ENCODE results near the gene MGRN1.

MGRN1 gene

GRCh38 chr16:4606354-4606753 lies 18.3 kb upstream of the MGRN1 start:
- DNase-seq = no peak

DNA sequence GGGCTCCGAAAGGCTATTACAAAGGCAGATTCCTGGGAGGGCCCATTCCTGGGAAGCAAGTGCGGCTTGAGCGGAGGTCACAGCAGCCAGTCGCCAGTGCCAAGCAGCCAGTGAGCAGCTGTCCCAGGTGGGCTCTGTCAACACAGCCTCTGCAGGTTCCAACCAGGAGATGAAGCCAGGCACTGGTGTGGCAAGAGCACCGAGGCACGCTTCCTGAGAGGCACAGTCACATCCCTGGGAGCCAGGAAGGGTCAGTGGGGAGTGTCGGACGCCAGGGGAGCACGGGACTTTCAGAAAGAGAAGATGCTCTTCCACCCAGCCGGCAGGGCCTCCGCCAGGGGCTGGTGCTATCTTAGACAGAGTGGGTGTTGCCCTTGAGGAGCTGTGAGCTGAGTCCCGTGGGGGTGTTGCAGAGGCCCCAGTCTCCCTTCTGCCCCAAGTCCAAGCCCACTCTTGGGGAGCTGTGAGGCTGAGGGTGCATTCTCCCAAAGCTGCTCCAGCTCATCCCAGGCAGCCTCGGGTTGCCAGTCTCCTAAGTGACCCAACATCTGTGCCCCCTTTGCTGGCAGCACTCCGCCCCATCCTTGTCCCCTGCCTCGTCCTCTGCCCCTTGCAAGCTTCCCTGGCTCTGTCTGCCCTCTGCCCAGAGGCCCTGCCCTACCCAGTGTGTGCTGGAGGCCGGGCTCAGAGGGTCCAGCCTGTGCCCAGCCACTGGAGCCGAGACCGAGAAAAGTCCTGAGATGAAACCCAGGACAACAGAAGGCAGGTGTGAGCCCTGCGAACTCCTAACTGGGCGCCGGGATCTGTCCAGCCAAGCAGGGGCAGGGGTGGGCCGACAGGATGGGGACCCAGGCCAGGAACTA lies 16.6 kb upstream of the MGRN1 start:
- DNase-seq = no peak

DNA sequence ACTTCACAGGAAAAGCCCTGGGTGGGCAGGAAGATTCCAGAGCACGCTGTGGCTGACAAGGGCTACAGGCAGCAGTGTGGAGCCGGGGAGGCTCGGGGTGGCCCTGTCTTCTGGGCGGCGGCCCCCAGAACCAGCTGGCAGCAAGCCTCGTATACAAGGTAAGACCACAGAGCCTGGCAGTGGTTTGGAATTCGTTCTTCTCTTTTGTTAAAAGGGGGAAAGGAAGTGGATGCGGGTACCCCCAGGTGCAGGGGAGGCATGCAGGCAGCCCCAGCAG lies 16.0 kb upstream of the MGRN1 start:
- no peak for DNase-seq

- DNase-seq = no peak
Measured at GRCh38 chr16:4609200-4610010, 15.2 kb upstream of the MGRN1 start.

- no peak for DNase-seq
Measured at GRCh38 chr16:4610011-4611005, 14.3 kb upstream of the MGRN1 start.

GRCh38 chr16:4611337-4612021 lies 13.1 kb upstream of the MGRN1 start:
- DNase-seq = no peak

DNA sequence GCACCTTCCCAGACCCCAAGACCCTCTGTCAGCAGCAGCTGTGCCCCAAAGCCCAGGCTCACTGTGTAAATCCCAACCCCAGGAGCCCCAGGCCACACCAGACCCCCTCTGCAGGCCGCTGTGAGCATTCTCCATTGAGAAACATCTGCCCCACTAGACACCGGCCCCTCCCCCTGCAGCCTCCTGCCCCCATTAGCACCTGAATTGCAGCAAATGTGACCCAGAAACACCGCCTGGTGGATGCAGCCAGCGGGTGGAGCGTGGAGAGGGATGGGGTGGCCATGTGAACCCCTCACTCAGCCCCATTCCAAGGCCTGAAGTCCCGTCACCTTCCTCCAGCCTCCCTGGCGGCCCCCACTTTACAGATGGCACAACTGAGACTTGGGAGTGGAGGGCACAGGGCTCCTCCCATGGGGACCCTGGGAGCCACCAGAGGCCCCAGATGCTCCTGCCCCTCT lies 12.1 kb upstream of the MGRN1 start:
- no peak for DNase-seq

DNA sequence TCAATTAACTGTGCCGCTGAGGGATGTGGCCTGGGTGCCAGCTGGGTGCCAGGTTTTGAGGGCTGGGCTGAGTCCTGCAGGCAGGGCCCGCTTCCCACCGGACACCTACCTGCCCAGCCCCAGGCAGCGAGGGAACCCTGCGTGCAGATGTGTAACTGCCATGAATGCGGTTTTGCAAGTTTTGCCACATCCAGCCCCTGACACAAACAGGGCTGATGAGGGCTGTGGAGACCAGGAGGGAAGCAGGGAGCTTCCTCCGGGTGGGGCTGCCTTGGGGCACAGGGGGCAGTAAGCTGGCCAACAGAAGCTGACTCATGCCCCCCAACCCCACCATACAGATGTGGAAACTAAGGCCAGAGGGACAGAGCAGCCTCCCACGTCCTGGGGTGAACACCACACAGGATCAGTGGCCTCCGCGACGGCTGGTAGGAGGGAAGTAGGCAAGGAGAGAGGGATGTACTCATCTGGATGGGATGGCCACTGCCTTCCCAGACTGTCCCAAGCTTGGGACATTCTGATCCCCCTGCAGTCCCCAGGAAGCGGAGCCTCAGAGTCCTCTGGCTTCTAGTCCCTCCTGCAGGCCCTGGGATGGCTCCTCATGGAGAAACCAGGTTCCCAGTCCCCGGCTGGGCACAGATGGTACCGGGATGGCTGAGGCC lies 11.5 kb upstream of the MGRN1 start:
- no peak for DNase-seq

DNA sequence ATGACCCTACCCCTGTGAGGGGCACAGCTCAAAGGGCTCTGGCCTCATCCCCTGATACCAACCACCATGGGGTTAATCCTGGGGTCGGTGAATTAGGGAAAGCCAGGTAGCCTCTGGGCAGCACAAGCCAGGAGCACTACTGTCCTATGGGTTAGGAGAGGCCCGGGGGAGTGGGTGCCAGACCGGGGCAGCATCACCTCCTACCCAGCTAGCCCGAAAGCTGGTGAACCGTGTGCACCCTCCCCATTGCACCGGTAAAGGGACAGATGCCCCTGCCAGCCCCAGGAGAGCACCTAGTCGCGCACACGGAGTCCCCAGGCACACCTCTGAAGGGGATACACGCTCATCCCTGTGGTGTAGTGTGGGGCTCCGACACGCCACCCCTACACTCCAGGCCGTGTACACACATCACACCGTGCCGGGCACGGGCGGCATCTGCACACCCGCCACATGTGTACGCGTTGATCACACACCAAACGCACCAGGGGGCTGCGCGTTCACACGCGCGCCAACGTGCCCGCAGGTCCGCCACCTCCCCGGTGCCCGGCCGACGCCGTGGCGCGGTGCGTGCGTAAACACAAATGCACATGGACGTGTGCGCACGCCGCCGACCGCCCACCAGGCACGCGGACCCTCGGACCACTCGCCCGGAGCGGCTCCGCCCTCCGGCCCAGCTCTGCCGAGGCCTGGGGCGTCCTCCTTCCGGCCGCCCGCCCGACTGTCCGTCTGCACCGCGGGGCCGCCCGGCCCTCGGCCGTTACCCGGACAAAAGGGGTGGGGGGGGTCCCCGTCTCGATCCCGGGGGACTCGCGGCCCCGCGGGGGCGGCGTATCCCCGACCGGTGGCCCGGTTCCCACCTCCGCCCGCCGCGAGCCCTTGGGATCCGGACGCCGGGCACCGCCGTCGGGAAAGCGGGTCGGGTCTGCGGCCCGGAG lies 10.7 kb upstream of the MGRN1 start:
- DNase-seq = peak in 1 of 2 experiments; percentile 43

GRCh38 chr16:4614571-4615383 lies 9.8 kb upstream of the MGRN1 start, which contains the start of gene UBALD1:
UBALD1 (minus strand) TSS chr16:4614888; CDS start chr16:4614797, 91 bp downstream.
- peak; percentile 71 to 88 for DNase-seq

DNA sequence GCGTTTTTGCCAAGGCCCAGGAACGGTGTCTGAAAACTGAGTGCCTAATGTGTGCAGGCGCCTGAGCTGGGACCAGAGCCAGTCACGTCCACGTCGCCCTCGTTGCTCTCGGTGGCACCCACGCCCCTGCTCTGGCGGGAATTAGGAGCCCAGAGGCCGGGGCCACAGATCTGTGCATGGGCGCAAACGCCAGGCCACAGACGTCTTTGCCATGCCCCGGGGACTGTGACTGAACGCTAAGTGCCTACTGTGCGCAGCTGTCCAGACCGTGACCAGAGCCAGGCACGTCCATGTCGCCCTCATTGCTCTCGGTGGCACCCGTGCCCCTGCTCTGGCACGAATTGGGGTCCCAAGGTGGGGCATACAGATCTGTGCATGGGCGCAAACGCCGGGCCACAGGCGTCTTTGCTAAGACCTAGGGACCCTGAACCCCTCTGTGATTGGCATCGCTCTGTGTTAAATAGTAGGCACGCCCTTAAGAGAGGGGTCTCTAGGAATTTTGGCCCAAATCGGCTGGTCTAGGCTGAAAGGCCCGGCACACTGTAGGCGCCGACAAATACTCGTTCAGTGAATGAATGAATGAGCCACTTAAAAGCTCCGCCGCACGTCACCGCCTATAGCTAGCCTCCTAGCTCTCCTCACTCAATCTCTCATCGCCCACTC lies 9.1 kb upstream of the MGRN1 start:
- no peak for DNase-seq

DNA sequence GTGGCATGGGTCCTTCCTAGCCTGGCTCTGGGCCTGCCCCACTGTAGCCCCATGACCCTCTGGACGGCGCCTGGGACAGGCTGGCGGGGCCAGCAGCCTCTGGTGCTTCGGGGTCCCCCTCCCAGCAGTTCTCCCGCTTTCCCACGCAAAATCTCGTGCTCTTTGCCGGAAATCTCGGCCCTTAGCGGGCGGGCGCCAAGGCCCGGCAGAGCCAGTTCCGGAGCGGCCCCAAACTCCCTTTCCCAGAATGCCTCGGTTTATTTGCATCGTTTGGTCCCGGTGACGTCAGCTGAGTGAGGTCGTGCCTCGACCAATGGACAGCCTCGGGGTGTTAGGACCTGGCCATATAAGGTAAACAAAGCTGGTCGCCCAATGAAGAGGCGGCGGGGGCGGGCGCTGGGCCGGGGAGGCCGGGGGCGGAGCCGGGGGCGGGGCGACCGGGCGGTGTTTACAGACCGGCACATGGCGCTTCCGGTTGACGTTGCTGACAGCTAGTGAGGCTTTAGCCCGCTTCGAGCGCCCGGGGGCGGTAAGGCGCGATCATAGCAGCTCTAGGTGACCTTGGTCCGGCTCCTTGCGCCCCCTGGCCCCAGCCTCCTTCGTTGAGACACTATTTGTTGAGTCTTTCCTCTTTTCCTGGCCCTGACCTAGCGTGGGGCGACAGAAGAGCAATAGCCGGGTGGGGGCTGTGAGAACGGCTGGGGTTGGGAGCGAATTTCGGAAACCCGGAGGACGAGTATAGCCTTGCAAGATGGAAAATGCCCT lies 8.4 kb upstream of the MGRN1 start:
- peak; percentile 99 for DNase-seq

GRCh38 chr16:4617880-4618279 lies 6.7 kb upstream of the MGRN1 start:
- no peak for DNase-seq

DNA sequence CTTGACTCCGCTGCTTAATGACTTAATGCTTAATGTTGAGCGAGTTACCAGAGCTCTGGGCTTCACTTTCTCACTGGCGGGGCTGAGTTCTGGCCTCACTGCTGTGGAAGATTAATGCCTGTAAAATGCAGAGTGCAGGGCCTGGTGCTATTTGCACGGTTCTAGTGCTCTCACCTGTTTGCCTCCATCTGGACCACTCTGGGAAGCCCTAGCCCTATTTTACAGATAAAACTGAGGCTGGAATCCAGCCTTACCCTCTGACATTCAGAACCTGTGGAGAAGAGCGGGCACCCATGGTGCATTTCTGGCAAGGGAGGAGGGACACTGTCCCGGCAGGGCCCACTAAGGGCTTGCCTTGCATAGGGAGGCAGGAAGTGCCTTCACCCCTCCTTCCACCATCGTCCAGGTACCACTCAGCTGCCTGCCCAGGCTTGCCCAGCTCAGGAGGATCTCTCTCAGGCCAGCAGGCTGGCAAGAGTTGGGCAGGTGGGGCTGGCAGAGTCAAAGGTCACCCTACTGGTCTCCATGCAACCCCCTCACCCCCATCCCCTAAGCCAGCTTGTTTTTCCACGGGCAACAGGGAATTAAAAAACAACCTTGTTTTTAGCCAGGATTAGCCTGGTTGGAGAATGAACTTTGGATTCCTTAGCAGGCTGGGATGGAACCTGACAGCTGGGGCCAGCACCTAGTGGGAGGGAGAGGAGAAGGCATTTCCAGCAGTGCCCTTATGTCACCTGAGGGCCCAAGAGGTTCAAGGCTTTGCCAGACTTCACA lies 5.8 kb upstream of the MGRN1 start:
- no peak for DNase-seq

DNA sequence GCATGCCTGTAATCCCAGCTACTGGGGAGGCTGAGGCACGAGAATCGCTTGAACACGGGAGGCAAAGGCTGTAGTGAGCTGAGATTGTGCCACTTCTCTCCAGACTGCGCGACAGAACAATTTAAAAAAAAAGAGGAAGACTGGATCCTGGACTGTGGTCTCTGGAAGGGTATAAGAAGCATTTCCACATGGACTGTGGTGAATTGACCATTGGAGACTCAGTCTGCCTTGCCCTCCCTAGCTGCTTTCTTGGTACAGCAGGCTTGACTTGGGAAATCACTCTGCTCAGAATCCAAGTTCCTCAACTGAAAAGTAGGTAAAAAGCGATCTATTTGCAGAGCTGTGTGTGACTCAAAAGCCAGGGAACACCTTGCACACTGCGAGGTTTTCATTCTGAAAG lies 1.0 kb upstream of the MGRN1 start:
- DNase-seq = no peak

- DNase-seq = no peak
Measured at GRCh38 chr16:4624827-4625559, 367 bp downstream of the MGRN1 start.

Measured in NCI-H446 (cell line).